GM12864 (cell line): Measurements from ENCODE around the gene RIPK1.

ENCODE experiments used
- DNase-seq: peaks from one replicate; pipeline ENCODE4 v3.0.0-alpha.2; 2011; ENCODE audit warnings: low read depth
- H3K4me3 ChIP-seq: 2 replicates; pipeline ENCODE4 v1.5.1; 2011; ENCODE audit warnings: mild to moderate bottlenecking, low read depth, low read length, control low read depth
- TF ChIP-seq, protein P1 (sequence below): IDR thresholded peaks from 2 replicates; pipeline ENCODE4 v1.5.1; 2011; ENCODE audit warnings: low read depth, mild to moderate bottlenecking, moderate library complexity, low read length, control low read depth, inconsistent platforms; ENCODE audit errors: missing control alignments

RIPK1 gene

DNA sequence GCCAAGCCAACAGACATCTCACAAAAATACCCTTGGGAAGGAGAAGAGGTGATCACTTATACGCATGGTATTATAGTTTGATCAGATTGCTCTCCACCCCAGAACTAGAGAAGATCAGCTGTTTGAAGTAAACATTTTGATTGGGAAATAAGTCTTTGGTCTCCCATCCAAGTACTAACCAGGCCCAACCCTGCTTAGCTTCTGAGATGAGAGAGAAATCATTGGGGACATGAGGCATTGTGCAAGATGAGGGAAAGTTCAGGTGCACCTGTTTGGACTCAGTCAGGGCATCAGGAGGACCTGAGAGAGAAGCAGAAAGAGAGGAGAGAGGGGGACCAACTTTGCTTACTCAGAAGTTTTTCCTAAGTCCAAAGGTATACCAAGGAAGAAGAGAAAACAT is 11.4 kb downstream of the RIPK1 start:
- TF ChIP-seq, protein P1, sequence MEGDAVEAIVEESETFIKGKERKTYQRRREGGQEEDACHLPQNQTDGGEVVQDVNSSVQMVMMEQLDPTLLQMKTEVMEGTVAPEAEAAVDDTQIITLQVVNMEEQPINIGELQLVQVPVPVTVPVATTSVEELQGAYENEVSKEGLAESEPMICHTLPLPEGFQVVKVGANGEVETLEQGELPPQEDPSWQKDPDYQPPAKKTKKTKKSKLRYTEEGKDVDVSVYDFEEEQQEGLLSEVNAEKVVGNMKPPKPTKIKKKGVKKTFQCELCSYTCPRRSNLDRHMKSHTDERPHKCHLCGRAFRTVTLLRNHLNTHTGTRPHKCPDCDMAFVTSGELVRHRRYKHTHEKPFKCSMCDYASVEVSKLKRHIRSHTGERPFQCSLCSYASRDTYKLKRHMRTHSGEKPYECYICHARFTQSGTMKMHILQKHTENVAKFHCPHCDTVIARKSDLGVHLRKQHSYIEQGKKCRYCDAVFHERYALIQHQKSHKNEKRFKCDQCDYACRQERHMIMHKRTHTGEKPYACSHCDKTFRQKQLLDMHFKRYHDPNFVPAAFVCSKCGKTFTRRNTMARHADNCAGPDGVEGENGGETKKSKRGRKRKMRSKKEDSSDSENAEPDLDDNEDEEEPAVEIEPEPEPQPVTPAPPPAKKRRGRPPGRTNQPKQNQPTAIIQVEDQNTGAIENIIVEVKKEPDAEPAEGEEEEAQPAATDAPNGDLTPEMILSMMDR: no peak
- H3K4me3 ChIP-seq: no peak overlapping the region
- no peak for DNase-seq

- H3K4me3 ChIP-seq: no peak overlapping the region
- TF ChIP-seq, protein P1: no peak
- no peak for DNase-seq
These were observed 13.7 kb downstream of the RIPK1 start for GRCh38 chr6:3081960-3082359.

- no peak overlapping the region for H3K4me3 ChIP-seq
- TF ChIP-seq, protein P1: no peak
- DNase-seq: no peak
These were observed 16.8 kb downstream of the RIPK1 start for GRCh38 chr6:3085074-3085473.

GRCh38 chr6:3086282-3086946 is 18.1 kb downstream of the RIPK1 start:
- DNase-seq: no peak
- H3K4me3 ChIP-seq: no peak overlapping the region
- TF ChIP-seq, protein P1: no peak

GRCh38 chr6:3088446-3088845 is 20.2 kb downstream of the RIPK1 start:
- TF ChIP-seq, protein P1: no peak
- no peak overlapping the region for H3K4me3 ChIP-seq
- DNase-seq: no peak

GRCh38 chr6:3088968-3089367 is 20.7 kb downstream of the RIPK1 start:
- no peak overlapping the region for H3K4me3 ChIP-seq
- no peak for DNase-seq
- TF ChIP-seq, protein P1: no peak

- DNase-seq: no peak
- TF ChIP-seq, protein P1: no peak
- H3K4me3 ChIP-seq: no peak overlapping the region
These were observed 21.7 kb downstream of the RIPK1 start for GRCh38 chr6:3090013-3090412.
